Duodenal mucosa (tissue), 2 donors: ENCODE data around the gene IL23R.

Experiments
- H3K27ac ChIP-seq: one replicate; pipeline ENCODE4 v1.7.0; 2013; ENCODE audit warnings: low read depth, low read length
- H3K27me3 ChIP-seq, 2 donors: one replicate each; pipeline ENCODE4 v1.7.0; 2013; ENCODE audit warnings: low read length in 2 of 2, control low read depth in 1 of 2; ENCODE audit not compliant: insufficient read depth in 2 of 2, control insufficient read depth in 1 of 2
- H3K36me3 ChIP-seq, 2 donors: one replicate each; pipeline ENCODE4 v1.7.0; 2013; ENCODE audit warnings: low read length in 2 of 2, control low read depth in 1 of 2; ENCODE audit not compliant: insufficient read depth in 2 of 2, control insufficient read depth in 1 of 2
- H3K4me1 ChIP-seq, 2 donors: one replicate each; pipeline ENCODE4 v1.7.0; 2013; ENCODE audit warnings: low read length in 2 of 2, control low read depth in 1 of 2; ENCODE audit not compliant: insufficient read depth in 2 of 2, control insufficient read depth in 1 of 2
- H3K4me3 ChIP-seq, 2 donors: one replicate each; pipeline ENCODE4 v1.7.0; 2013; ENCODE audit warnings: low read length in 2 of 2, low read depth in 1 of 2
- H3K9ac ChIP-seq, 2 donors: one replicate each; pipeline ENCODE4 v1.7.0; 2013; ENCODE audit warnings: low read length in 2 of 2, low read depth in 1 of 2
- H3K9me3 ChIP-seq, 2 donors: one replicate each; pipeline ENCODE4 v1.7.0; 2013; ENCODE audit warnings: low read length in 2 of 2, control low read depth in 1 of 2; ENCODE audit not compliant: control insufficient read depth in 1 of 2

IL23R gene

DNA sequence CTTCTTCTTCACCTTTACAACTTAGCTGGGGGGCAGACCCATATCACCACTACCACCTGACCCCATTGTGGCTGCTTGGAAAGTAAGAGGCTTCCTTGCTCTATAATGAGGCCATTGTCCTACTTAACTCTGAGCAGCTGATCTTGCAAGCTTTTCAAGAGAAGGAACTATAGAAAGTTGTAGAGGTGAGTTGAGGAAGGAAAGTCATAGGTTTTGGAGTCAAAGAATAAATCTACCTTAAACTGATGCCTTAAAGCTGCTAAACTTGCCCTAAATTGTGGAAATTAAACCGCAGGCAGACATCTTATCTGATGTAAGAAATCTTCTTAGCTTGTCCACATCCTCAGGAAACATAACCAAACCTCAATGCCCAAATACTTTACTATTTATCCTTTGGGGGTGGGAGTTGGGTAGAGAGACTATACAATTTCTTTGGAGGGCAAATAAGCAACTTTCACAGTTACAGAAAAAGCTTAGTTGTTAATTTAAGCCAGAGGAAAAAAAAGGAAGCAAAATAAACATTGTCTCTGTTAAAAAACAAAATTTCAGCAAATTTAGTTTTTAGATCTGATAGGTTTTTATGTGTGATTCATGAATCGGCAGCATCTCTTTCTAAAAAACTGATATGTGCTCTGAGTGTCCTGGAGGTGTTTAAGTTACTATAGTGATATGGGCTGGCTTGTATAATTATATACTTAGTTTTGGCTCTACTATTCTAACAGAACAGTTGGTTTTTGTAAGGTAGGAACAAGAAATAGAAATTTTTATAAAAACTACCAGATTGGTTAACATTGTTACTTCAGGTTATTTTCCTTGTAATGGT lies 4.7 kb downstream of the IL23R start:
- H3K36me3 ChIP-seq, result no peaks in the 10 kb centered on the region
- no peaks in the 10 kb centered on the region for H3K27me3 ChIP-seq
- no peaks in the 10 kb centered on the region for H3K4me1 ChIP-seq
- H3K4me3 ChIP-seq, result no peak overlapping the region
- no peaks in the 10 kb centered on the region for H3K9me3 ChIP-seq
- no peak overlapping the region for H3K27ac ChIP-seq
- no peak overlapping the region for H3K9ac ChIP-seq

DNA sequence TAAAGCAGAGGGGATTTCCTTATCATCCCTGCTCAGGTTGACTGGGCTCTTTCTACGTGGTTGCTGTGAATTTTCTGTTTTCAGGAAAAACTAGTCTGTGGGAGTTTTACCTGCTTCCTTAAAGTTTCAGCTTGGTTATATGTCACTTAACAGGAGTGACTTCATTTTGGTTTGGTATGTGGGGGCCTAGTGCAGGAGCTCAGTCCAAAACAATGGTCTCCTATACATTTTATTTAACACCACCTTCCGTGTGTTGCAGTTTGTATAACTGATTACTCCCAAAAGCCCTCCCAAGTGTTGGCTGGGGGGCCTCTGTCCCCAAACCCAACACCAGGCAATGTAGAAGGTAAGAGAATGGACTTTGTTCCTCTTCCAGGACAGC lies 5.3 kb downstream of the IL23R start:
- H3K4me3 ChIP-seq, result no peak overlapping the region

DNA sequence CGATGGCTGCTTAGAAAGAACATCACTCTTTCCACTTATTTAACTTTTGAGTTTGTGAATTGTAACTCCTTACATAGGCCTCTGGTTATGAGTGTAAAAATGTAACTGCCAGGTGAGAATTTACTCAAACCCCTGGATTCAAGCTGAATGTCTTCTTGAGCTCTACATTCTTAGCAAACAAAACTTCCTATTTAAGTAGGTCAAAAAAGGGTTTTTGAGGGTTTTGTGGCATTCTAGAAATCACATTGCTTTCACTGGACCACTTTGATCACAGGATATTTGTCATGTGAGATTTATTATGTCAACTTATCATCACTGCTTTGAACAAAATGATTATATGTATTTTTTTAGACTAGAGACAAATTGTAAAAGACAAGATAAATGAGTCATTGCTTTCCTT lies 5.7 kb downstream of the IL23R start:
- Histone ChIP-seq H3K9me3 (no peaks in the 10 kb centered on the region), H3K36me3 (no peaks in the 10 kb centered on the region), H3K4me3 (no peak overlapping the region), H3K27me3 (no peaks in the 10 kb centered on the region), H3K27ac (no peak overlapping the region), H3K9ac (no peak overlapping the region), H3K4me1 (no peaks in the 10 kb centered on the region)

More for the DNA sequence above, 5.3 kb downstream of the IL23R start:
- H3K4me1 ChIP-seq, result no peaks in the 10 kb centered on the region
- H3K9me3 ChIP-seq, result no peaks in the 10 kb centered on the region
- no peak overlapping the region for H3K27ac ChIP-seq
- no peak overlapping the region for H3K9ac ChIP-seq
- no peaks in the 10 kb centered on the region for H3K36me3 ChIP-seq
- no peaks in the 10 kb centered on the region for H3K27me3 ChIP-seq

DNA sequence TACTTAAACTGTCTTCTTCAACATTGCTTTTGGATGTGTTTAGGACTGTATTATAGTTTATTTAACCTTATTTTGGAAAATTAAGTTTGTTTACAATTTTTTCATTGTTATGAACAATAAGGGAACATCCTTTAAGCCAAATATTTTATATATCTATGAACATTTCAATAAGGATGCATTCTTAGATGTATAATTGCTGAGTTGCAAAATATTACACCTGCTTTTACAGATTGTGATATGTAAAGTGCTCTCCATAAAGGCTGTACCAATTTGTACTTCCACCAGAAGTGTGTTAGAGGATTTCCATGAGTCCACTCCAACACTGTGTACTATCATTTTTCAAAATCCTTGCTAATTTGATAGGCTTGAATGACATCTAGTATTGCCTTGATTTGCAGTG lies 7.7 kb downstream of the IL23R start:
- Histone ChIP-seq H3K4me3 (no peak overlapping the region), H3K4me1 (no peaks in the 10 kb centered on the region), H3K27me3 (no peaks in the 10 kb centered on the region), H3K9me3 (no peaks in the 10 kb centered on the region), H3K9ac (no peak overlapping the region), H3K27ac (no peak overlapping the region), H3K36me3 (no peaks in the 10 kb centered on the region)

DNA sequence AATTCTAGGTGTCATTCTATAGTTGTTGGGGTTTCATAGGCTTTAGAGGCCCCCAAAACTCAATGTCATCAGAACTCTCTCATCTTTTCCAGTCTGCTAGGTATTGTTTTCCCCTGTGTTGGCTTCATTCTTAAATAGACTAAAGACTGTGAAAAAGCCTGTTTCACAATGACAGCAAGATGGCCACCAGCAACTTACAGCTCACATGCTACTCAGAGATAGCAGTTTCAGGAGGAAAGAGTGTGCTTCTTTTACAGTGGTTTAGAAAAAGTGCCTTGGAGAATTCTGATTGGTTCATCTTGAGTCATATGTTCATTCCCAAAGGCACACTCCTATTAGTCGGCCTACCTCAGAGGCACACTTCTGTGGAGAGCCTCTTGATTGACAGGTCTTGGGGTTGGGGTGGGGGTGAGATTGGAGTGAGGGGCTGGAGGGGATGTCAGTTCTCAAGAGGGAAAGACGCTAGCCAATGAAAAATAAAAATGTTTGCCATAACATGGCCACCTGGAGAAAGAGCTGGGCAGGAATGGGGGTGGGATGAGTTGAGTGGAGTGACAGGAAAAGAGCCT lies 8.5 kb downstream of the IL23R start:
- no peaks in the 10 kb centered on the region for H3K27me3 ChIP-seq

DNA sequence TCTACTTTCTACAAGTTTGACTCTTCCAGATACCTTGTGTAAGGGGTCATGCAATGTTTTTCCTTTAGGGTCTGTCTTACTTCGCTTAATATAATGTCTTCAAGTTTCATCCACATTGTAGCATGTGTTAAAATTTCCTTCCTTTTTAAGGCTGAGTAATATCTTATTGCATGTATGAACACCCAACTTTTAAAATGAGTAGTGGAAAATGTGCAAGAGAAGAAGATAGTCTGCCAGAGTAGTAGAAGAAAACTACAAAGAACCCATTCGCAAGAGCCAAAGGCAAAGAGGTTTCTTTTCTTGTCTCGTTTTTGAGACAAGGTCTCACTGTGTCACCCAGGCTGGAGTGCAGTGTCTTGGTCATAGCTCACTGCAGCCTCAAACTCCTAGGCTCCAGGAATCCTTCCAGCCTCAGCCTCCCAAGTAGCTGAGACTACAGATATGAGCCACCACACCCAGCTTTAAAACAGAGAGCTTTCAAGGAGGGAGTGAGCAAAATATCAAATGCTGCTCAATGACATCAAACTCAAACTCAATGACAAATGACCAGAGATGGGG lies 9.4 kb downstream of the IL23R start:
- Histone ChIP-seq H3K9ac (no peak overlapping the region), H3K4me1 (no peaks in the 10 kb centered on the region), H3K4me3 (no peak overlapping the region), H3K27ac (no peak overlapping the region), H3K9me3 (no peaks in the 10 kb centered on the region), H3K27me3 (no peaks in the 10 kb centered on the region), H3K36me3 (no peaks in the 10 kb centered on the region)

More for the DNA sequence above, 8.5 kb downstream of the IL23R start:
- H3K9me3 ChIP-seq, result no peaks in the 10 kb centered on the region
- no peak overlapping the region for H3K27ac ChIP-seq
- no peaks in the 10 kb centered on the region for H3K4me1 ChIP-seq
- no peaks in the 10 kb centered on the region for H3K36me3 ChIP-seq
- H3K9ac ChIP-seq, result no peak overlapping the region
- H3K4me3 ChIP-seq, result no peak overlapping the region

DNA sequence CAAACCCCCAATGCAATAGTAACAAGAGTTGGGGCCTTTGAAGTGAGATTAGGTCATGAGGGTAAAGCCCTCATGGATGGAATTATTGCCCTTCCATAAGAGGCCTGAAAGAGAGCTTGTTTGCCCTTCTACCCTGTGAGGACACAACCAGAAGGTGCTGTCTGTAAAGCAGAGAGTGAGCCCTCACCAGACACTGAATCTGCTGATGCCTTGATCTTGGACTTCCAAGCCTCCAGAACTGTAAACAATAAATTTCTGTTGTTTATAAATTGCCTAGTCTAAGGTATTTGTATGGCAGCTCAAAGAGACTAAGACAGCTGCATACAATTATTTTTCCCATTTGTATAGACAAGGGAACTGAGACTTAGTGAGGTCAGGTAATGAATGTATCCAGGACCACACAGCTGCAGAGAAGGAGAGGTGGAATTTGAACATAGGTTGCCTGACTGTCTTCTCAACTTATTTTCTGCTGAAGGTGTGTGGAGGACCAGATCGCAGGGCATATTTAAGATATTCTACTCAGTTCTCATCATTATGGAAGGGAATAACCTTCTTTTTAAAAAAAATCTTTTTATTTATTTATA lies 18.7 kb downstream of the IL23R start:
- no peaks in the 10 kb centered on the region for H3K36me3 ChIP-seq
- H3K27me3 ChIP-seq, result no peaks in the 10 kb centered on the region
- H3K4me1 ChIP-seq, result no peaks in the 10 kb centered on the region
- no peaks in the 10 kb centered on the region for H3K9me3 ChIP-seq
- H3K27ac ChIP-seq, result no peak overlapping the region
- H3K9ac ChIP-seq, result no peak overlapping the region
- no peak overlapping the region for H3K4me3 ChIP-seq

DNA sequence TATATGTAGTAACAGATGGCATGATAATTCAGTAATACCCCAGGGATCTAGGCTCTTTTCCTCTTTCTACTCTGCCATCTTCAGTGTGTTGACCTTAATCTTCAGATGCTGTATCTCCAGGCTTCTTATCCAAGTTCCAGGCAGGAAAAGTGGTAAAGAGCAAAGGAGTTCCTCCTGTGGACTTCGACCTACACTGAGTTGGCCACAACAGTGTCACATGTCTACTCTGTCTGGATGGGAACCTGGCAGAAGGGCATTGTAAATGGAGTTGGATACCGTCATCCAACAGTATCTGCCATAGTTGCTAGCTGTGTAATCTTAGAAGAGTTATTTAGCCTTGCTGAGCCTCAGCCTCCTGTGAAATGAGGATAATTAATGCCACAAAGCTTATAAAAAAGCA lies 21.9 kb downstream of the IL23R start:
- H3K4me1 ChIP-seq, result no peaks in the 10 kb centered on the region

DNA sequence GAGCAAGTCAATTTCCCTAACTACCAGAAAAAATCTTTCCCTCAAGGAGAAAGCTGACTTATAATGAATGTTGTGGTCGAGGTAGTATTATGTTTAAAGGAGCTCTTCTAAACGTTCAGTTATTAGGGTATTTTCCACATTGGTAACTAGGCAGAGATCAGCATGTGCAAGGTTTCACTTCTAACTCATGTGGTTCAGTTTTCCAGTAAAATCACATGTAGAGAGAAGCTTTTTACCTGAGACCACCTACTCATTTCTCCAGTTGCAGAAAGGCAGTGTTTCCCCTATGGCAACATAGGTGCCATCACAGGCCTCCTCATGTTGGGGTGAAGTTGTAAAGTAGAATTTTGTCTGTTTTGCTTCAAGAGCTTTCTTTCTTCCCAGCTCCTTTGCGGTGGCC lies 23.7 kb downstream of the IL23R start:
- Histone ChIP-seq H3K27me3 (no peaks in the 10 kb centered on the region), H3K9ac (no peak overlapping the region), H3K27ac (no peak overlapping the region), H3K4me3 (no peak overlapping the region), H3K4me1 (no peaks in the 10 kb centered on the region), H3K36me3 (no peaks in the 10 kb centered on the region), H3K9me3 (no peaks in the 10 kb centered on the region)

More for the DNA sequence above, 21.9 kb downstream of the IL23R start:
- H3K27me3 ChIP-seq, result no peaks in the 10 kb centered on the region
- no peak overlapping the region for H3K27ac ChIP-seq
- no peaks in the 10 kb centered on the region for H3K9me3 ChIP-seq
- no peak overlapping the region for H3K4me3 ChIP-seq
- H3K36me3 ChIP-seq, result no peaks in the 10 kb centered on the region
- no peak overlapping the region for H3K9ac ChIP-seq

DNA sequence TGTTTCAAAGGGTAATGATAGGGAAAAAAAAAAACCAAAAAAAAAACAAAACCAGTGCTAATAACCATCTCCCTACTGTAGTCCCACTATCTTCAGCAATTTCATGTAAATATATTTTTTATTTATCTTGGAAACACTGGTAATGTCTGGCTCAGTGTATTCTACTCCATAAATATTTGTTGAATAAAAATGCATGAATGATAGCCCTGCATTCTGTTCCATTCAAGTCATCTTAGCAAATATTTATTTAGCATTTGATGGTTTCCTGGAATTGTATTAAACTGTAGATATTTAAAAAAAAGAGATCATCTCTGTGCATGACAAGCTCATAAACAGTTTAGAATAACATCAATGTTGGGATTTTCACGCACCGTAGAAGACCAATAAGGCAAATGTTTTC lies 24.2 kb downstream of the IL23R start:
- Histone ChIP-seq H3K9ac (no peak overlapping the region), H3K27me3 (no peaks in the 10 kb centered on the region)

More for the DNA sequence above, 24.2 kb downstream of the IL23R start:
- H3K36me3 ChIP-seq, result no peaks in the 10 kb centered on the region
- no peaks in the 10 kb centered on the region for H3K9me3 ChIP-seq
- H3K4me3 ChIP-seq, result no peak overlapping the region
- no peaks in the 10 kb centered on the region for H3K4me1 ChIP-seq
- H3K27ac ChIP-seq, result no peak overlapping the region
